Mammary epithelial cell (primary cell): ENCODE data around the gene CFAP298.

ENCODE experiments used
- EZH2 ChIP-seq: IDR thresholded peaks from 2 replicates; pipeline ENCODE4 v1.6.1; 2012; ENCODE audit warnings: low read length, inconsistent platforms, borderline replicate concordance
- TF ChIP-seq, protein P1 (sequence below), 2 donors: IDR thresholded peaks in 1 of 2; conservative IDR thresholded peaks in 1 of 2; 2 replicates each; pipeline ENCODE4 v1.5.1; 2011 to 2012; ENCODE audit warnings: inconsistent platforms in 2 of 2, low read length in 2 of 2, mild to moderate bottlenecking in 2 of 2, control low read depth in 1 of 2, low read depth in 1 of 2; ENCODE audit not compliant: insufficient read depth in 1 of 2; ENCODE audit errors: extremely low read depth in 1 of 2

DNA sequence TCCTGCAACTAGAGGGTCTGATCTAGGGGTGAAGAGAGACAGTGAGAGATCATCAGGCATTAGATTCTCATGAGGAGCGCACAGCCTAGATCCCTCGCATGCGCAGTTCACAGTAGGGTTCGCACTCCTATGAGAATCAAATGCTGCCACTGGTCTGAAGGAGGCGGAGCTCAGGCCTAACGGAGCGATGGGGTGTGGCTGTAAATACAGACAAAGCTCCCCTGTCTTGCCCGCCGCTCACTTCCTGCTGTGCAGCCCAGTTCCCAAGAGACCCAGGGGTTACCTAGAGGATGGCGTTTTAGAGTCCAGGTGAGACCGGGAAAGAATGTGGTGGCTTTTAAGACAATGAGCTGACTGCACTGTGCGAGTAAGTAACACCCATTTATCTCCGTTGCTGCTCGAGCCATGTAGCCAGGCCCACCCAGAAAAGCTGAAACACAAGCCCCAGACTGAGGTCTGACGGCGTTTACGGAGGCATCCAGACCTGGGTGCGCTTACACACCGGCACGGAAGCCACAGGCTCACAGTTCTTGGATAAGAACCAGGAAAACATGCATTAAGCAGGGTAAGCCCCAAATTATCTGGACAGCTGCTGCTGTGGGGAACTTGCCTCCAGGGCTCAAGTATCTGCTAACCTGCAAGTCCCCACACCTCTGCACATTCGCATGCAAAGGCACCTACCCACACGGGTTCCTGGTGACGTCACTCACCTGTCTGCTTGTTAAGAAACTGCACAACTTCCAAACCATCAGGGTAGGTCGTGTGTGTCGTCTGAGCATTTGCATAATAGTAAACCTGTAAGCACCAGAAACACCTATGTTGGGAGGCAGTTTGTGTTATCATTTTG is 39.4 kb downstream of the CFAP298 start:
- TF ChIP-seq, protein P1, sequence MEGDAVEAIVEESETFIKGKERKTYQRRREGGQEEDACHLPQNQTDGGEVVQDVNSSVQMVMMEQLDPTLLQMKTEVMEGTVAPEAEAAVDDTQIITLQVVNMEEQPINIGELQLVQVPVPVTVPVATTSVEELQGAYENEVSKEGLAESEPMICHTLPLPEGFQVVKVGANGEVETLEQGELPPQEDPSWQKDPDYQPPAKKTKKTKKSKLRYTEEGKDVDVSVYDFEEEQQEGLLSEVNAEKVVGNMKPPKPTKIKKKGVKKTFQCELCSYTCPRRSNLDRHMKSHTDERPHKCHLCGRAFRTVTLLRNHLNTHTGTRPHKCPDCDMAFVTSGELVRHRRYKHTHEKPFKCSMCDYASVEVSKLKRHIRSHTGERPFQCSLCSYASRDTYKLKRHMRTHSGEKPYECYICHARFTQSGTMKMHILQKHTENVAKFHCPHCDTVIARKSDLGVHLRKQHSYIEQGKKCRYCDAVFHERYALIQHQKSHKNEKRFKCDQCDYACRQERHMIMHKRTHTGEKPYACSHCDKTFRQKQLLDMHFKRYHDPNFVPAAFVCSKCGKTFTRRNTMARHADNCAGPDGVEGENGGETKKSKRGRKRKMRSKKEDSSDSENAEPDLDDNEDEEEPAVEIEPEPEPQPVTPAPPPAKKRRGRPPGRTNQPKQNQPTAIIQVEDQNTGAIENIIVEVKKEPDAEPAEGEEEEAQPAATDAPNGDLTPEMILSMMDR (conservative IDR thresholded peaks at IDR 0.05 in 1 of 2, IDR thresholded peaks at IDR 0.05 in 1 of 2; ENCODE audit: extremely low read depth in 1 of 2, insufficient read depth in 1 of 2, low read depth in 1 of 2, low read length in 2 of 2): no peak
- no peak for TF ChIP-seq EZH2
